GM21423 (cell line): ENCODE measurements around the gene RAD54L.
A peak's percentile ranks its signal among the peaks of the same experiment; 100 is the strongest.
"Not testable (repeated sequence)": the region's sequence is repeated elsewhere in the genome, so short reads cannot be mapped to it uniquely, and the experiment has no call there.

Source experiments
- ATAC-seq: cut with Tn5 transposase; IDR thresholded peaks from one replicate; pipeline ENCODE4 v1.9.1; 2021; ENCODE audit warnings: mild to moderate bottlenecking, moderate library complexity; ENCODE audit not compliant: unreplicated experiment

RAD54L gene

GRCh38 chr1:46317323-46317722 is 69.8 kb downstream of the RAD54L start:
- ATAC-seq, result no peak

GRCh38 chr1:46319301-46319700 is 71.7 kb downstream of the RAD54L start:
- ATAC-seq, result not testable (repeated sequence)

- not testable (repeated sequence) for ATAC-seq
These were observed 72.7 kb downstream of the RAD54L start for GRCh38 chr1:46319960-46320914.

- ATAC-seq, result not testable (repeated sequence)
These were observed 74.6 kb downstream of the RAD54L start for GRCh38 chr1:46322191-46322590.

- ATAC-seq, result peak; percentile 59
These were observed 77.9 kb downstream of the RAD54L start for GRCh38 chr1:46325285-46326076.
